ENCODE measurements around the gene SDC4.

Gene SDC4

GRCh38 chr20:45297786-45298497 lies 50.3 kb downstream of the SDC4 start:
- no peak for DNase-seq (ENCODE audit: low spot score)

GRCh38 chr20:45294659-45295058 lies 53.6 kb downstream of the SDC4 start:
- no peak for DNase-seq (ENCODE audit: low spot score)

GRCh38 chr20:45294003-45294368 lies 54.2 kb downstream of the SDC4 start:
- no peak for DNase-seq (ENCODE audit: low spot score)

GRCh38 chr20:45293041-45294002 lies 54.9 kb downstream of the SDC4 start:
- peak; percentile 94 for DNase-seq (ENCODE audit: low spot score)

- no peak for DNase-seq (ENCODE audit: low spot score)
These were observed 55.9 kb downstream of the SDC4 start for GRCh38 chr20:45292343-45292742.

- DNase-seq (ENCODE audit: low spot score), result no peak
These were observed 56.7 kb downstream of the SDC4 start for GRCh38 chr20:45291526-45291925.

- DNase-seq (ENCODE audit: low spot score), result peak; percentile 89
These were observed 57.4 kb downstream of the SDC4 start for GRCh38 chr20:45290677-45291355.

- DNase-seq (ENCODE audit: low spot score), result no peak
These were observed 58.1 kb downstream of the SDC4 start for GRCh38 chr20:45289942-45290676.

- DNase-seq (ENCODE audit: low spot score), result no peak
These were observed 59.4 kb downstream of the SDC4 start for GRCh38 chr20:45288860-45289259.

GRCh38 chr20:45288376-45288775 lies 59.8 kb downstream of the SDC4 start:
- DNase-seq (ENCODE audit: low spot score), result no peak

GRCh38 chr20:45283551-45284057 lies 64.6 kb downstream of the SDC4 start:
- no peak for DNase-seq (ENCODE audit: low spot score)

GRCh38 chr20:45282700-45283550 lies 65.3 kb downstream of the SDC4 start:
- DNase-seq (ENCODE audit: low spot score), result no peak

- no peak for DNase-seq (ENCODE audit: low spot score)
These were observed 68.2 kb downstream of the SDC4 start for GRCh38 chr20:45279992-45280391.

- no peak for DNase-seq (ENCODE audit: low spot score)
These were observed 72.9 kb downstream of the SDC4 start for GRCh38 chr20:45275338-45275737.

All from HuH-7.5 (cell line).